ENCODE data around the gene KIF6. TPM values are rescaled to one million over a fixed set of nuclear protein-coding genes. Genes with fewer than 3 reads are reported as not detected.

Gene KIF6
- total RNA-seq, 2 experiments from 2014 or later, result not detected

GRCh38 chr6:39407446-39407993 lies 317.7 kb downstream of the KIF6 start:
- no peak overlapping the region for H3K4me3 Mint-ChIP-seq
- no peaks in the 10 kb centered on the region for H3K36me3 Mint-ChIP-seq (ENCODE audit: low read depth)
- DNase-seq, result no peak
- peaks cover 7% of the 10 kb centered on the region for H3K4me1 Mint-ChIP-seq
- H3K27ac Mint-ChIP-seq, result no peak overlapping the region
- CTCF ChIA-PET, result no interaction called here
- POLR2A ChIA-PET, result no interaction called here
- H3K9me3 Mint-ChIP-seq, result no peaks in the 10 kb centered on the region
- H3K27me3 Mint-ChIP-seq, result no peaks in the 10 kb centered on the region

GRCh38 chr6:39404312-39404711 lies 320.9 kb downstream of the KIF6 start:
- Mint-ChIP-seq H3K27me3 (no peaks in the 10 kb centered on the region), H3K4me3 (no peak overlapping the region), H3K9me3 (peaks cover 3% of the 10 kb centered on the region), H3K27ac (no peak overlapping the region), H3K4me1 (peaks cover 7% of the 10 kb centered on the region), H3K36me3 (ENCODE audit: low read depth) (no peaks in the 10 kb centered on the region)
- POLR2A ChIA-PET, result no interaction called here
- CTCF ChIA-PET, result no interaction called here
- no peak for DNase-seq

- Mint-ChIP-seq H3K27me3 (no peaks in the 10 kb centered on the region), H3K27ac (no peak overlapping the region)
These were observed 321.9 kb downstream of the KIF6 start for GRCh38 chr6:39403304-39403703.

GRCh38 chr6:39402239-39402751 lies 322.9 kb downstream of the KIF6 start:
- peaks cover 3% of the 10 kb centered on the region for H3K9me3 Mint-ChIP-seq
- H3K4me3 Mint-ChIP-seq, result no peak overlapping the region
- POLR2A ChIA-PET, result no interaction called here
- CTCF ChIA-PET, result no interaction called here
- H3K4me1 Mint-ChIP-seq, result peaks cover 7% of the 10 kb centered on the region
- H3K27ac Mint-ChIP-seq, result no peak overlapping the region
- no peaks in the 10 kb centered on the region for H3K27me3 Mint-ChIP-seq
- H3K36me3 Mint-ChIP-seq (ENCODE audit: low read depth), result no peaks in the 10 kb centered on the region
- DNase-seq, result no peak

More at GRCh38 chr6:39403304-39403703, 321.9 kb downstream of the KIF6 start:
- POLR2A ChIA-PET, result no interaction called here
- no peak for DNase-seq
- H3K9me3 Mint-ChIP-seq, result peaks cover 3% of the 10 kb centered on the region
- H3K4me1 Mint-ChIP-seq, result peaks cover 7% of the 10 kb centered on the region
- CTCF ChIA-PET, result no interaction called here
- H3K36me3 Mint-ChIP-seq (ENCODE audit: low read depth), result no peaks in the 10 kb centered on the region
- H3K4me3 Mint-ChIP-seq, result no peak overlapping the region

- no peak overlapping the region for H3K27ac Mint-ChIP-seq
- no peak overlapping the region for H3K4me3 Mint-ChIP-seq
- peaks cover 3% of the 10 kb centered on the region for H3K9me3 Mint-ChIP-seq
- DNase-seq, result no peak
- H3K27me3 Mint-ChIP-seq, result no peaks in the 10 kb centered on the region
- no peaks in the 10 kb centered on the region for H3K36me3 Mint-ChIP-seq (ENCODE audit: low read depth)
- ChIA-PET POLR2A (no interaction called here), CTCF (no interaction called here)
- H3K4me1 Mint-ChIP-seq, result peaks cover 4% of the 10 kb centered on the region
These were observed 323.8 kb downstream of the KIF6 start for GRCh38 chr6:39401376-39401775.

GRCh38 chr6:39400026-39400425 lies 325.2 kb downstream of the KIF6 start:
- CTCF ChIA-PET, result no interaction called here
- no peaks in the 10 kb centered on the region for H3K27me3 Mint-ChIP-seq
- no peaks in the 10 kb centered on the region for H3K36me3 Mint-ChIP-seq (ENCODE audit: low read depth)
- POLR2A ChIA-PET, result no interaction called here
- no peak overlapping the region for H3K4me3 Mint-ChIP-seq
- H3K9me3 Mint-ChIP-seq, result peaks cover 3% of the 10 kb centered on the region
- H3K4me1 Mint-ChIP-seq, result no peaks in the 10 kb centered on the region
- DNase-seq, result no peak
- no peak overlapping the region for H3K27ac Mint-ChIP-seq

GRCh38 chr6:39396854-39397253 lies 328.4 kb downstream of the KIF6 start:
- ChIA-PET POLR2A (no interaction called here), CTCF (no interaction called here)
- no peak for DNase-seq
- H3K4me3 Mint-ChIP-seq, result no peak overlapping the region
- no peaks in the 10 kb centered on the region for H3K36me3 Mint-ChIP-seq (ENCODE audit: low read depth)
- H3K4me1 Mint-ChIP-seq, result no peaks in the 10 kb centered on the region
- no peak overlapping the region for H3K27ac Mint-ChIP-seq
- peaks cover 3% of the 10 kb centered on the region for H3K9me3 Mint-ChIP-seq
- no peaks in the 10 kb centered on the region for H3K27me3 Mint-ChIP-seq

- Mint-ChIP-seq H3K9me3 (no peaks in the 10 kb centered on the region), H3K4me3 (no peak overlapping the region), H3K27ac (no peak overlapping the region), H3K4me1 (no peaks in the 10 kb centered on the region), H3K27me3 (no peaks in the 10 kb centered on the region), H3K36me3 (ENCODE audit: low read depth) (no peaks in the 10 kb centered on the region)
- no peak for DNase-seq
- ChIA-PET CTCF (no interaction called here), POLR2A (no interaction called here)
These were observed 332.1 kb downstream of the KIF6 start for GRCh38 chr6:39393075-39393474.

- no peak for DNase-seq
- Mint-ChIP-seq H3K27me3 (no peaks in the 10 kb centered on the region), H3K9me3 (no peaks in the 10 kb centered on the region), H3K4me1 (no peaks in the 10 kb centered on the region), H3K36me3 (ENCODE audit: low read depth) (no peaks in the 10 kb centered on the region), H3K27ac (no peak overlapping the region), H3K4me3 (no peak overlapping the region)
- POLR2A ChIA-PET, result no interaction called here
- CTCF ChIA-PET, result no interaction called here
These were observed 334.0 kb downstream of the KIF6 start for GRCh38 chr6:39391182-39391581.

- H3K9me3 Mint-ChIP-seq, result no peaks in the 10 kb centered on the region
- no peak for DNase-seq
- H3K36me3 Mint-ChIP-seq (ENCODE audit: low read depth), result no peaks in the 10 kb centered on the region
- no peak overlapping the region for H3K27ac Mint-ChIP-seq
- no peaks in the 10 kb centered on the region for H3K27me3 Mint-ChIP-seq
- H3K4me1 Mint-ChIP-seq, result no peaks in the 10 kb centered on the region
- ChIA-PET CTCF (interaction anchor here (1.4 kb wide), 1 partner anchor 23 kb away, joined by 3 read pairs; no protein-coding TSS in a partner anchor), POLR2A (no interaction called here)
- H3K4me3 Mint-ChIP-seq, result no peak overlapping the region
These were observed 335.8 kb downstream of the KIF6 start for GRCh38 chr6:39389484-39389767.

- DNase-seq, result no peak
- ChIA-PET POLR2A (interaction anchor here (0.6 kb wide), 1 partner anchor 944 kb away, joined by 4 read pairs; no protein-coding TSS in a partner anchor), CTCF (interaction anchor here (1.4 kb wide), 1 partner anchor 22 kb away, joined by 3 read pairs; no protein-coding TSS in a partner anchor)
- Mint-ChIP-seq H3K27ac (no peak overlapping the region), H3K9me3 (no peaks in the 10 kb centered on the region), H3K4me3 (no peak overlapping the region), H3K36me3 (ENCODE audit: low read depth) (no peaks in the 10 kb centered on the region), H3K27me3 (no peaks in the 10 kb centered on the region), H3K4me1 (no peaks in the 10 kb centered on the region)
These were observed 336.4 kb downstream of the KIF6 start for GRCh38 chr6:39388606-39389483.

GRCh38 chr6:39387785-39388184 lies 337.4 kb downstream of the KIF6 start:
- no peaks in the 10 kb centered on the region for H3K9me3 Mint-ChIP-seq
- H3K27ac Mint-ChIP-seq, result no peak overlapping the region
- no peaks in the 10 kb centered on the region for H3K27me3 Mint-ChIP-seq
- H3K4me3 Mint-ChIP-seq, result no peak overlapping the region
- no peaks in the 10 kb centered on the region for H3K4me1 Mint-ChIP-seq
- no peak for DNase-seq
- H3K36me3 Mint-ChIP-seq (ENCODE audit: low read depth), result no peaks in the 10 kb centered on the region
- ChIA-PET POLR2A (no interaction called here), CTCF (interaction anchor here (1.4 kb wide), 1 partner anchor 21 kb away, joined by 3 read pairs; no protein-coding TSS in a partner anchor)

- H3K9me3 Mint-ChIP-seq, result no peaks in the 10 kb centered on the region
- POLR2A ChIA-PET, result interaction anchor here (0.6 kb wide), 1 partner anchor 1086 kb away, joined by 3 read pairs; no protein-coding TSS in a partner anchor
- H3K36me3 Mint-ChIP-seq (ENCODE audit: low read depth), result no peaks in the 10 kb centered on the region
- no peaks in the 10 kb centered on the region for H3K27me3 Mint-ChIP-seq
- no peaks in the 10 kb centered on the region for H3K4me1 Mint-ChIP-seq
- DNase-seq, result no peak
- CTCF ChIA-PET, result no interaction called here
- H3K4me3 Mint-ChIP-seq, result no peak overlapping the region
- no peak overlapping the region for H3K27ac Mint-ChIP-seq
These were observed 338.7 kb downstream of the KIF6 start for GRCh38 chr6:39386487-39386886.

Measured in activated CD4-positive, alpha-beta T cell treated with anti-CD3 and anti-CD28 coated beads, Interleukin-2, amount 10 ng/mL, durations not matched to agents 7 days and 5 days (primary cell).